Stimulated activated CD8-positive, alpha-beta memory T cell treated with anti-CD3 and anti-CD28 coated beads, Interleukin-4, amount 100 ng/mL, for 1 hour (primary cell): Measurements from ENCODE around the gene MDK.

ENCODE experiments used
- DNase-seq, 2 donors: peaks; one replicate each; pipeline ENCODE4 v3.0.0-alpha.2; 2020; ENCODE audit warnings: low read depth in 2 of 2, low spot score in 1 of 2

MDK gene

GRCh38 chr11:46393759-46394158 lies 12.3 kb downstream of the MDK start:
- DNase-seq: no peak

GRCh38 chr11:46397526-46397925 lies 16.1 kb downstream of the MDK start:
- DNase-seq: no peak

- DNase-seq: no peak
Measured at GRCh38 chr11:46402957-46403902, 21.8 kb downstream of the MDK start.

- no peak for DNase-seq
Measured at GRCh38 chr11:46404476-46405017, 23.1 kb downstream of the MDK start.

DNA sequence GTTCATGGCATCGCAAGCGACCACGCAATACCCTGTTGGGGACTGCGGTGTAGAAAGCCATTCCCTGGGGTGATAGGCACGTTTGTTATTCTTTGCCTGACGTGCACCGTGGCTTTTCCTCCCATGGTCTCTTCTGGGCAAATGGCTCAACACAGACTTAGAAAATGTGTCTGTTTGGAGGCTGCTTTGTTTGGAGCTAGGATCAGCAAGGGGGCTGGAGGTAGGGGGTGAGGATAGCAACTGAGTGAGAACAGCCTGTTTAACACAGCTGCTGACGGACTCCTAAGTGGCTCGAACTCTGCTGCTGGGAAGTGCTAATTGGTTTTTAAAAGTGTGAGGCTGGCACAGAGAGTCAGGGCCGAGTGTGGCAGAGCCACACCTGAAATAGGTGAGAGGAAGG lies 26.2 kb downstream of the MDK start:
- no peak for DNase-seq

- DNase-seq: no peak
Measured at GRCh38 chr11:46408407-46408986, 27.0 kb downstream of the MDK start.

DNA sequence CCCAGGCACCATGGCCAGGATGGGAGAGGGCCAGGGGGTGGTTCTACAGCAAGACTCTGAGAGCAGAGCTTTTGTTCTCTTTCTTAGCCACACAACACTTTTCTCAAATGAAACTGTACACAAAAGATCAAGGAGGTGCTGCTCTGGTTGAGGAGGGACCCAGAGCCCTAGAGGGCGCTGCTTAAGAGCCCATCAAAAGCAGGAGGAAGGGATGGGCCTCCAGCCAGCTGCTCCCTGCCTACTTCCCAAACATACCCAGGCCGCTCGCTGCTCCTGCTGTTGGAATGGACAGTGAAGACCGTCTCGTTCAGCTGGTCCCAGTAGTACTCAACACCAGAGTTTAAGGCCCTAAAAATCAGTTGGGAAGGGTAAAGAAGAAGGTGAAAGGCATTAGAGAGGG lies 28.6 kb downstream of the MDK start:
- no peak for DNase-seq

DNA sequence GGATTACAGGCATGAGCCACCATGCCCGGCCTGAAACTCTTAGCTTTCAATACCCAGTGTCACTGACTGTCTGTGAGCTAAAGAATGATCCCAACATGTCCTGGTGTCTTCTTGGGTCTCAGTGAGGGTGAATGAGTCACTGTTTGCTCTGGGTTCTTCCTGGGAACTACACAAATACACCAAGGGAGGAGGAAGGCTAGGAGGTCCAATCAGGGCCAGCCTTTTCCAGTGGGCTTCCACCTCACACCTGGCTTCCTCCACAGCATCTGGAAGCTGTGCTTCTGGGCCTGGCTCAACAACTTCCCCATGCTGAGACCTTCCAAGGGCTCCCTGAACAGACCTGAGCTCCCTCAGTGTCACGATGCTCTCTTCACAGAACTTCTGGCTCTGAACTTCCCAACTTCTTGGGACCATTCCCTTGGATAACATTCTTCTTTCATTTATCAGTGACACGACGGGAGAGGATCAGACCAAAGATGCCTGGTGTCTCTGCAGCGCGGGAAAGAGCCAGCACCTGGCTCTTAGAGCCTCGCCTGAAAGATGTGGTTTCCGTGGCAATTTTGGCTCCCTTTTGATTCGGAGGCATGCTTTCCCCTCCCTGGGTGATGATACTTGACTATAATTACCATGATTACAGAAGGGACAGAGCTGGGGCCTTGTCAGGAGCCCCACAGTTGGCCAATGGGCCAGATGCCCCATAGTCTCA lies 32.4 kb downstream of the MDK start:
- no peak for DNase-seq

GRCh38 chr11:46414466-46414796 lies 33.0 kb downstream of the MDK start:
- no peak for DNase-seq

- DNase-seq: no peak
Measured at GRCh38 chr11:46414879-46415278, 33.4 kb downstream of the MDK start.

GRCh38 chr11:46417711-46418110 lies 36.2 kb downstream of the MDK start:
- no peak for DNase-seq

GRCh38 chr11:46418751-46419150 lies 37.3 kb downstream of the MDK start:
- no peak for DNase-seq

DNA sequence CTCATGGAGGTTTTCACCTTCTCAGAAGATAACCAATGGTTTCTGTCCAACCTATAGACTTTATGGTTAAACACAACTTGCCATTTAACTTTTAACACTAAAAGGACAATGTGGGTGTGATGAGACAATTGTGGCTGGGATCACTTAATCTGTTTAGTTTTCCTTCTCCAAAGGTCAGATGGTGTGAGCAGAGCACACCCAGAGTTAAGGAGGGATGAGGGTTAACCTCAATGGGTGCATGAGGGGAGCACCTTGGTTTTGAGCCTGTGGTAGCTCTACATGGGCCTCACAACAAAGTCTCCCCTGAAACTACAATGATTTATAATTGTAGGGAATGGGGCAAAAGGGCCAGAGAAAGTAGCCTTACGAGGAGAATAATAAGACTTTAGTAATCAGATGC lies 39.0 kb downstream of the MDK start:
- no peak for DNase-seq

GRCh38 chr11:46421257-46421880 lies 39.9 kb downstream of the MDK start:
- DNase-seq: no peak

DNA sequence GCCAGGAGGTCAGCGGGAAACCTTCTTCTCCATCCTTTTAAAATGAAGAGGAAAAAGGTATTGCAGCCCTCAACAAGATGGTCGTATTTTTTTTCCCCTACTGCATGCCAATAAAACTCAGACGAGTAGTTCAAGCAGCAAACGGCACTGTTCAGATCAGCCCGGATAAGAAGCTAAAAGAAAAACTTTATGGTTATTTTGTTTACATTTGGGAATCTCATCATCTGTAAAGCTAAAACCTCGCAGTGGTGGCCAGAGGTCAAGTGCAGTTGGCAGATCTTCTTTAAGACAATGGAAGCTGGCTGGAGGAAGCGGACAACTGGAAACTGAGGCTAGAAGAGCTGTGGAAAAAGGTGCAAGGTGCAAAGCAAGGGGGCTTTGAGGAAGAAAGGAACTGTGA lies 41.1 kb downstream of the MDK start:
- DNase-seq: no peak

DNA sequence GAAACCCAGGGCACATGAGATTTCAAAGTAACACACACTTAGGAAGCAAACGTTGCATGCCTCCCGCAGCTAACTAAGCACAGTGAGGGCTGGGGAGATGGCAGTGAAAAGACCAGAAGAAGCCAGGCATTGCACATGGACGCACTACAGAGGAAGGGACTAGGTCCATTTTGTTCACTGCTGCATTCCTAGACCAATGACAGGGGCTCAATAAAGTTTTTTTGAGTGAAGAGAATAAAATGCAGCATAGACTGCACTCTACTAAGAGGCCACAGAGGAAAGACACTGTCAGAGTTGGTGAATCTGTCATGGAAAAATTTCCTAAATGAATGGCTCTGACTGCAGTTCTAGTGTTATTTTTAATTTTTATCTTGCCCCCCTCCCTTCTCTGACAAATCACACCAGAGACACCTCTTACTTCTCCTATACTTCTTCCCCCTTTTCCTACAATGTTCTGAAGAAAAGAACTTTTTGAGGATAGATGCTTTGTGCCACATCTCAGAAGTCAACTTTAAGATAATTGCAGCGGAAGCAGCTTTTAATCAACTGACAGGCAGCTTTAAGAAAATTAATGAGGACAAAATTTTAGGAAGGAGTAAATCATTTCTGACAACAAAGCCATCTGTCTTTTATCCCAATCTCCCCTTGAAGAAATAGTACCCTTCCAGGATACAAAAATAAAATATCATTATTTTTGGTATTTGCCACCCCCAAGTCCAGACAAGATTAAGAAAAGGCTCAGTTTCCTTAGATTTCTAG lies 44.9 kb downstream of the MDK start:
- no peak for DNase-seq

DNA sequence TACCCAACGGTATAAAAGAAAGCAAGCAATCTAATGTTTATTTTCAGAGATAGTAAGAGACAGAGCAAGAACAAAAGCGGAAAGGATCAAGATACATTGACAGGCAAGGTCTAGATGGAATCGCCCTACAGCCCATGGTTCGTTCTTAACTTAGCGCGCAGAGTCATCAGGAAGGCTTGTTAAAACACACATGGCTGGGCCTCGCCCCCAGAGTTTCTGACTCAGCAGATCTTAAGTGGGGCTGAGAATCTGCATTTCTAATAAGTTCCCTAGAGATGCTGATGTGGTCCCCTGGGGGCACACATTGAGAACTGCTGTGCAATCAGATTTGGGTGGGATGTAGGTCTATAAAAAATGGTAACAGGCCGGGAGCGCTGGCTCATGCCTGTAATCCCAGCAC lies 45.9 kb downstream of the MDK start:
- DNase-seq: no peak

GRCh38 chr11:46429717-46430116 lies 48.2 kb downstream of the MDK start:
- no peak for DNase-seq

- no peak for DNase-seq
Measured at GRCh38 chr11:46431211-46431610, 49.7 kb downstream of the MDK start.
